Epithelial cell of prostate (primary cell): ENCODE data around the gene CHEK2.
"Not testable (repeated sequence)": the region's sequence is repeated elsewhere in the genome, so short reads cannot be mapped to it uniquely, and the experiment has no call there.

ENCODE experiments used
- DNase-seq: peaks from one replicate; pipeline ENCODE4 v3.0.0-alpha.2; 2011; ENCODE audit warnings: low read depth, low spot score
- H3K27ac ChIP-seq: fragments of 450-650 bp; 2 replicates; pipeline ENCODE4 v1.5.1; 2017; ENCODE audit warnings: mild to moderate bottlenecking

Gene CHEK2

DNA sequence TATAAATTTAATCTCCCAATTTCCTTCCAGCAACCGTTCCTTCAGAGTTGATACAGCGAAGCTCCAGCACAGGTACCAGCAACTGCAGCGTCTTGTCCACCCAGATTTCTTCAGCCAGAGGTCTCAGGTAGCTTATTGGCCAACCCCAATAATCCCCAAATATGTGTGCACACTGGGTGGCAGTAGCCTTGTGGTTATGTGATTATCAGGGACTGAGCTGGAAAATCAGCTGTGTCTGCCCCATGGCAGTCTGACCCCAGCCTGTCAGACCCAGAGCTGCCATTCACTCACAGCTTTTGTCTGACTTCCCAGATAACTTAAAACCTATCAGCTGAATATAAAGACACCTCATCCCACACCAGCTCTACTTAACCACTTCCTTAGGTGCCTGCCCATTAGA lies 2.2 kb upstream of the CHEK2 start:
- DNase-seq, result no peak
- no peak overlapping the region for H3K27ac ChIP-seq

DNA sequence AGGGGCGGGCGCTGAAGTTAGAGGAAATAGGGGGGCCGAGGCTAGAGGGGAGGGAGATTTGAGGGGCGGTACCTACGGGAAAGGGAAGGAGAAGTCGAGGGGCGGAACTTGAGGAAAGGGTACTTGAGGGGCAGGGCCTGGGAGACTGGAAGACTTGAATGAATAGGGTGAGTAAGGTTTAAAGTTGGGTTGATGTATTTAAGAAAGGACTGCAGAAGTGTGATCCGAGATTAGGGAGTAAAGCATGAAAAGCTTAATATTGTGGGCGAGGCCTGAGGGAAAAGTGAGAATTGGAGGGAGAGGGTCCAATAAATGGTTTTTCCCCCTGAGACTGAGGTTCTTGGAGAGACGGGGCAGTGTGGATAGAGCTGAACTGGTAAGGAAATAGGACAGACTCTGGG lies 942 bp upstream of the CHEK2 start:
- peak overlapping the region; percentile 76 for H3K27ac ChIP-seq
- DNase-seq, result no peak

- DNase-seq, result no peak
- H3K27ac ChIP-seq, result no peak overlapping the region
Measured at GRCh38 chr22:28741200-28741784, 328 bp downstream of the CHEK2 start.

GRCh38 chr22:28738876-28739275 lies 2.7 kb downstream of the CHEK2 start:
- not testable (repeated sequence) for DNase-seq, H3K27ac ChIP-seq

- no peak for DNase-seq
- H3K27ac ChIP-seq, result no peak overlapping the region
Measured at GRCh38 chr22:28737701-28738100, 3.9 kb downstream of the CHEK2 start.

DNA sequence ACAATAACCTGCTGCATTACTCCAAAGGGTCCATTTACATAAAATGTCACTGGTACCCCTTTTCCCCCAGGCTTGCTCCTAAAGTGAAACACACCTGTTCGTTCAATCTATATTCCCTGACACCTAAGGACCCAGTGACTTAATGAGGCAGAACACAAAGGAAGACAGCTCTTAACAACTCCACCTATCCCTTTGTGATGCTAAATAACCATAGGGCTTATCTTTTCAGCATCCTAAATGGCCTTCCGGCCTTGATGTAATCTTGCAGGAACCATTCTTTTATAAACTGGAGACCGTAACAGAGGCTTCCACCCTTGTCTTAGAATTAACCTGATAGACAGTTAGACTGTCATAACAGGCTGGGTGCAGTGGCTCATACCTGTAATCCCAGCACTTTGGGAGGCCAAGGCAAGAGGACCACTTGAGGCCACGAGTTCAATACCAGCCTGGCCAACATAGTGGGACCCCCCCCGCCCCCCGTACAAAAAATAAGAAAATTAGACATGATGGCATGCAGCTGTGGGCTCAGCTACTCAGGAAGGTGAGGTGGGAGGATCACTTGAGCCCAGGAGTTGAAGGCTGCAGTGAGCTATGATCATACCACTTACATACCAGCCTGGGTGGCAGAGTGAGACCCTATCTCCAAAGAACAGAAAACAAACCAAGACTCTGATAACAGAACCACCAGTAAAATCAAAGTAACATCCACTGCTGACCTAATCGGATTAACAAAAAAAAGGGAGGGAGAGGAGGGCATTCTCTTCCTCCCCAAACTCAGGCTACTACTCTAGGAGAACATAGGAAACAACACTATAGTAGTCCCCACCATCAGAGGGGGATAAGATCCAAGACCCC lies 5.1 kb downstream of the CHEK2 start:
- no peak for DNase-seq
- H3K27ac ChIP-seq, result no peak overlapping the region

- DNase-seq, result no peak
- no peak overlapping the region for H3K27ac ChIP-seq
Measured at GRCh38 chr22:28734393-28734792, 7.2 kb downstream of the CHEK2 start.

GRCh38 chr22:28730179-28730578 lies 11.4 kb downstream of the CHEK2 start:
- no peak overlapping the region for H3K27ac ChIP-seq
- no peak for DNase-seq

DNA sequence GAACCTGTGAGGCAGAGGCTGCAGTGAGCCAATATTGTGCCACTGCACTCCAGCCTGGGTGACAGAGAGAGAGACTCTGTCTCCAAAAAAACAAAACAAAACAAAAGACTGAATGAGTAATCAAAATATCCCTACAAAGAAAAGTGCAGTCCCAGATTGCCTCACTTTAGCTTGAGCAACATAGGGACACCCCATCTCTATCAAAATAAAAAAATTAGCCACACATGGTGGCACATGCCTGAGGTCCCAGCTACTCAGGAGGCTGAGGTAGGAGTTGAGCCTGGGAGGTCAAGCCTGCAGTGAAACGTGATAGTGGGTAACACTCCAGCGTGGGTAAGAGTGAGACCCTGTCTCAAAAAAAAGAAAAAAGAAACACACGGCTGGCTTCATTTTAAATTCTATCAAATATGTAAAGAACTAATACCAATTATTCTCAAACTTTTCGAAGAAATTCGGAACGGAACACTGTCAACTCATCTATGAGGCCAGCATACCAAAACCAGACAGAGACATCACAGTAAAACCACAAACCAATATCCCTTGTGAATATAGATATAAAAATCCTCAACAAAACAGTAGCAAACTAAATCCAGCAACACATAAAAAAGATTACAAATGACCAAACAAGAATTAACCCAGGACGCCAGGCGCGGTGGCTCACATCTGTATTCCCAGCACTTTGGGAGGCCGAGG lies 12.9 kb downstream of the CHEK2 start:
- H3K27ac ChIP-seq, result no peak overlapping the region
- DNase-seq, result no peak

DNA sequence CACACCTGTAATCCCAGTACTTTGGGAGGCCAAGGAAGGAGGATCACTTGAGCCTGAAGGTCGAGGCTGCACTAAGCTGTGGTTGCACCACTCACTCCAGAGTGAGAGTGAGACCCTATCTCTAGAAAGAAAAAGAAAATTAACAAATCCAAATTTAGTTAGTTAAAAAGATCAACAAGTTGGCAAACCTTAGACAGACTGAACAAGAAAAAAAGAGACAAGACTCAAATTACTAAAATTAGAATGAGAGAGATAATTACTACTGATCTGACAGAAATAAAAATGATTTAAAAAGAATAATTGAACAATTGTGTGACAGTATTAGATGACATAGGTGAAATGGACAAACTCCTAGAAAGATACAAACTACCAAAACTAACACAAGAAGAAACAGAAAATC lies 13.6 kb downstream of the CHEK2 start:
- no peak overlapping the region for H3K27ac ChIP-seq
- no peak for DNase-seq

DNA sequence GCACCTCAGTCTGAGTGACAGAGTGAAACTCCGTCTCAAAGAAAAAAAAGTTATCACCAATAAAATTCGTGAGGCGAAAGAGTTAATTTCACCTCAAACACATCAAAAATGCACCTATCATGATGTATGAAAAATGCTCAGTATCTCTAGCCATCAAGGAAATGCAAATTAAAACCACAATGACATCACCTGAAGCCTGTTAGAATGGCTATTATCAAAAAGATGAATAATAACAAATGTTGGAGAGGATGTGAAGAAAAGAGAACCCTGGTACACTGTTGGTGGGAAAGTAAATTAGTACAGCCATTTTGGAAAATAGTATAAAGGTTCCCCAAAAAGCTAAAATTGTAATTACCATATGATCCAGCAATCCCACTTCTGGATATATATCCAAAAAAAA lies 23.6 kb downstream of the CHEK2 start:
- DNase-seq, result no peak
- H3K27ac ChIP-seq, result no peak overlapping the region

DNA sequence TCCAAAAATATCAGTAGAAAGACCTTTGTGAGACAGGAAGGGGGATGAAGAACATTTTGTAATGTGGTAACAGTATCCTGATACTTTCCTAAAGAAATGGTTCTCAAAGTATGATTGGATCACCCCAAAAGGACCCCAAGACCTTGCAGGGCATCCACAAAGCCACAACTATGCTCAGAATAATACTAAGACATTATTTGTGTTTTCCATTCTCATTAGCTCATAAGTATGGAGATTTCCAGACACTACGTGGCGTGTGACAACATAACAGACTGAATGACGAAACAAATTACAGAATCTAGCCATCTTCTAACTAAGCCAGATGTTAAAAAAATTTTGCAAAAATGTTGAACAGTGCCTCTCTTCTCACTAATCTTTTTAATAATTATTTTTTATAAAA lies 24.9 kb downstream of the CHEK2 start:
- no peak overlapping the region for H3K27ac ChIP-seq
- DNase-seq, result no peak

GRCh38 chr22:28715611-28716010 lies 26.0 kb downstream of the CHEK2 start:
- no peak for DNase-seq

GRCh38 chr22:28714043-28714628 lies 27.5 kb downstream of the CHEK2 start:
- H3K27ac ChIP-seq, result no peak overlapping the region
- no peak for DNase-seq

More at GRCh38 chr22:28715611-28716010, 26.0 kb downstream of the CHEK2 start:
- no peak overlapping the region for H3K27ac ChIP-seq

DNA sequence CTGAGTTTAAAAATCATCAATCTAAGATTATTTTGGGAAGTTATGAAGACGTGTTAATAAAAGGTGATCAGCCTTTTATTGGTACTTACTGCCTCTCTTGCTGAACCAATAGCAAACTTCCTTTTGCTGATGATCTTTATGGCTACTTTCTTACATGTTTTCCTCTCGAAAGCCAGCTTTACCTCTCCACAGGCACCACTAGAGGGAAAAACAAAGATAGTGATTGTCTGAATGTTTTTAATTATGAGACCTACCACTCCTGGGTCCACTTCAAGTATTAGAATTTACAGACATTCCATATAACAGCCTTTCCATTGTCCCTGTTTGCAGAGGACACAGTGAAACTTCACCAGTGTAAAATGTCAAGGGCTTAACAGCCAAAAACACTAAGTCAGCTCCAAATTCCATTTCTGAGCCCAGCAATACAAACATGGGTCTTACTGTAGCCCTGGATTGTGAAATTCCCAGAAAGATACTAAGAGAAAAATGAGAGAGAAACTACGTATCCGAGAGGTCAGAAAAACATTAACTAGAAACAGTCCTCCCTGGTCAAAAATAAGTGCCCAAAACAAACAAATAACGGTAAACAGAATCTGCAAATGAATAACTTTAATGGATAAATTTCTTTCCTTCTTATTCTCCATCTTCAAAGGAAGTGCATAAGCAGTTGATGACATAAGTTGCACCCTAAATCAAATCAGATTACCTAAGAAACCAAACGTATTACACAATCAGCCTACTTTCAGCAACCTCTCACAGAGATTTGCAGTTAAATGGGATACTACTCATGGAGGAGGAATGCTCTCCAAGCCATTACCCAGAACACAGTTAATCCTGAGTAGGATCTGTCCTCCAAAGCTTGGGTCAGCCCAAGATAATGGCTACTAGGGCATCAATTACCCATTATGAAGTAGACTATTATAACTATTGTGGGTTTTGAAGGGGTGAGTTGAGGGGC lies 29.5 kb downstream of the CHEK2 start:
- H3K27ac ChIP-seq, result peak overlapping the region; percentile 93
- DNase-seq, result peak; percentile 70

- peak overlapping the region; percentile 93 for H3K27ac ChIP-seq
- DNase-seq, result no peak
Measured at GRCh38 chr22:28711341-28711740, 30.3 kb downstream of the CHEK2 start.

DNA sequence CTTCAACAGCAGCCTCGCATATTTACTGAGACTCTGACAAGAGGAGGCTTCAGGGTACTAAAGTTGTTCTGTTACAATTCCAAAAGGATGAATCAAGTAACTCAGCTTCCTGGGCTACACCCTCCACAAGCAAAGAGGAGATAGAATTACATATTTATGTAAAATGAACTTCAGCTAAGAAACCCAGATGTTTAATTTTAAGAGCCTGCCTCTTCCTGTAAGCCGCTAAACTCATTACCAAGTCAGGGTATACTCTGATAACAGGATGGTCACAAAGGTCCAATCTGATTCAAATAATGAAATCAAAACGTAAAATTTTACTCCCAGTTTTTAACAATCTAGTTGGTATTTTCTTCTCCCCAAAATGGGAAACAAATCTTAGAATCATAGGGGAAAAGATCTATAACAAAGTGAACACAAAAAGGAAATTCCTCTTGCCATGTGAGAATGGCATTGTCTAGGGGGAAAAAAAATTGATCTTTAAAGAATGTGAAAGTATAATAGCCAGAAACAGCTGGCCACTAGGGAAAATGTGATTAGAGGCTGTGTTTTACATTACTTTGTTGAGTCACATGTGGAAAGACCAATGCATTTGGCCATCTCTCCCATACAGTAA lies 30.9 kb downstream of the CHEK2 start:
- H3K27ac ChIP-seq, result peak overlapping the region; percentile 93
- peak; percentile 20 for DNase-seq

DNA sequence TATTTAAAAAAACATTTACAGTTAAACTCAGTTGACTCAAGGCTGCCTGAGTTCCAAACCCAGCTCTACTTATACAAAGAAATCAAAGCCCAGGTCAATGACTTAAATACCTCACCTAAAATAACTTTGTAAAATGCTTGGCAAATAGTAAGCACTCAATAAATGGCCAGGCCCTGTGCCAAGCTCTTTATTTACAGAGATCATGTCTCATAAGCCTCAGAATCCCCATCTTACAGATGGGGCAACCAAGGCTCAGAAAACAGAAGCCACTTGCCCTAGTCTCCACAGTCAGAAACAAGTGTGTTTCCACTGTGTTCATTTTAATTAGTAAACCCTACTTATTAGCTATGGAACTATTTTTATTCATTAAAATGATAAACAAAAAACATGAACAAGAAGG lies 31.5 kb downstream of the CHEK2 start:
- peak overlapping the region; percentile 93 for H3K27ac ChIP-seq
- no peak for DNase-seq

- H3K27ac ChIP-seq, result no peak overlapping the region
- DNase-seq, result no peak
Measured at GRCh38 chr22:28706845-28707244, 34.8 kb downstream of the CHEK2 start.
